HepG2 (cell line): ENCODE data around the gene FLOT2. TPM values are rescaled to one million over a fixed set of nuclear protein-coding genes. Genes with fewer than 3 reads are reported as not detected.

Experiments used
- CREB3 ChIP-seq: sonication (generic); formaldehyde crosslinking; IDR thresholded peaks from 2 replicates; pipeline ENCODE4 v1.5.0; 2020; ENCODE audit warnings: missing genetic modification reagents
- ESRRA ChIP-seq: sonication (generic); formaldehyde crosslinking; IDR thresholded peaks from 2 replicates; pipeline ENCODE4 v1.5.1; 2020; ENCODE audit warnings: mild to moderate bottlenecking, low read depth, missing genetic modification reagents
- HIVEP1 ChIP-seq: sonication (generic); formaldehyde crosslinking; IDR thresholded peaks from 2 replicates; pipeline ENCODE4 v1.4.0; 2020; ENCODE audit warnings: mild to moderate bottlenecking, missing genetic modification reagents
- HNF4G ChIP-seq, 2 experiments: sonication (generic) in 1 of 2; formaldehyde crosslinking in 1 of 2; IDR thresholded peaks; 2 replicates each; pipeline versions ENCODE4 v1.4.0 to v1.6.1; 2011 to 2020; ENCODE audit warnings: borderline replicate concordance in 2 of 2, low read depth in 2 of 2, mild to moderate bottlenecking in 2 of 2, low read length in 1 of 2, missing genetic modification reagents in 1 of 2, moderate library complexity in 1 of 2
- IKZF1 ChIP-seq: fragments of 450-650 bp; IDR thresholded peaks from 2 replicates; pipeline ENCODE4 v1.7.1; 2016
- NONO ChIP-seq, 2 experiments: fragments of 450-650 bp in 1 of 2; sonication (generic) in 1 of 2; formaldehyde crosslinking in 1 of 2; IDR thresholded peaks in 1 of 2; conservative IDR thresholded peaks in 1 of 2; 2 replicates each; pipeline versions ENCODE4 v1.6.1 to v1.8.0; 2017 to 2022; ENCODE audit warnings: mild to moderate bottlenecking in 1 of 2, missing genetic modification reagents in 1 of 2, moderate library complexity in 1 of 2
- PHF21A ChIP-seq: sonication (generic); formaldehyde crosslinking; IDR thresholded peaks from 2 replicates; pipeline ENCODE4 v1.5.0; 2020; ENCODE audit warnings: mild to moderate bottlenecking, missing genetic modification reagents
- SALL1 ChIP-seq: sonication (generic); formaldehyde crosslinking; IDR thresholded peaks from 2 replicates; pipeline ENCODE4 v1.8.0; 2022; ENCODE audit warnings: mild to moderate bottlenecking, missing genetic modification reagents
- TOE1 ChIP-seq: sonication (generic); formaldehyde crosslinking; IDR thresholded peaks from 2 replicates; pipeline ENCODE4 v1.4.0; 2020; ENCODE audit warnings: mild to moderate bottlenecking, missing genetic modification reagents
- TSC22D2 ChIP-seq: sonication (generic); formaldehyde crosslinking; IDR thresholded peaks from 2 replicates; pipeline ENCODE4 v1.5.1; 2020; ENCODE audit warnings: missing genetic modification reagents, mild to moderate bottlenecking, borderline replicate concordance
- YY1 ChIP-seq: IDR thresholded peaks from 2 replicates; pipeline ENCODE4 v1.6.1; 2011; ENCODE audit warnings: low read length, low read depth, moderate library complexity, mild to moderate bottlenecking; ENCODE audit not compliant: insufficient read depth, insufficient replicate concordance
- ZFX ChIP-seq: sonication (generic); formaldehyde crosslinking; IDR thresholded peaks from 2 replicates; pipeline ENCODE4 v1.4.0; 2020; ENCODE audit warnings: mild to moderate bottlenecking, low read depth, missing genetic modification reagents, moderate library complexity
- ZNF687 ChIP-seq: sonication (generic); formaldehyde crosslinking; IDR thresholded peaks from 2 replicates; pipeline ENCODE4 v1.5.1; 2020; ENCODE audit warnings: mild to moderate bottlenecking, missing genetic modification reagents, moderate library complexity
- polyA plus RNA-seq, 8 experiments: library from polyadenylated mRNA; depleted of rRNA in 3 of 8; stranded (reverse) in 7 of 8; unstranded in 1 of 8; fragments of >200 nt; fragmentation: Illumina TruSeq in 4 of 8; extraction: Trizol in 4 of 8; gene quantifications; 2 replicates each; pipeline versions ENCODE4 v1.2.1 to v1.2.3, GENCODE V29; 2011 to 2016; ENCODE audit warnings: low read depth in 4 of 8, missing spikeins in 1 of 8, mixed read lengths in 1 of 8; ENCODE audit not compliant: insufficient read depth in 1 of 8
- total RNA-seq, 5 experiments: library from RNA; depleted of rRNA; stranded (reverse); fragments of >200 nt; fragmentation: Illumina TruSeq; extraction: Trizol; gene quantifications; 2 replicates each; pipeline ENCODE4 v1.2.3, GENCODE V29; 2016; ENCODE audit warnings: low read depth in 1 of 5
- TF ChIP-seq, protein P1 (sequence below): IDR thresholded peaks from 2 replicates; pipeline ENCODE4 v1.6.1; 2018; ENCODE audit warnings: missing genetic modification reagents, mild to moderate bottlenecking, missing compliant biosample characterization
- TF ChIP-seq, protein P2 (sequence below): fragments of 450-650 bp; IDR thresholded peaks from 2 replicates; pipeline ENCODE4 v1.6.1; 2017

The FLOT2 gene
- total and polyA plus RNA-seq, 2 of the 13 experiments (the other 11 are each of a cell fraction or from before 2014, with no cell fraction given), result 54.3 to 54.5 TPM

DNA sequence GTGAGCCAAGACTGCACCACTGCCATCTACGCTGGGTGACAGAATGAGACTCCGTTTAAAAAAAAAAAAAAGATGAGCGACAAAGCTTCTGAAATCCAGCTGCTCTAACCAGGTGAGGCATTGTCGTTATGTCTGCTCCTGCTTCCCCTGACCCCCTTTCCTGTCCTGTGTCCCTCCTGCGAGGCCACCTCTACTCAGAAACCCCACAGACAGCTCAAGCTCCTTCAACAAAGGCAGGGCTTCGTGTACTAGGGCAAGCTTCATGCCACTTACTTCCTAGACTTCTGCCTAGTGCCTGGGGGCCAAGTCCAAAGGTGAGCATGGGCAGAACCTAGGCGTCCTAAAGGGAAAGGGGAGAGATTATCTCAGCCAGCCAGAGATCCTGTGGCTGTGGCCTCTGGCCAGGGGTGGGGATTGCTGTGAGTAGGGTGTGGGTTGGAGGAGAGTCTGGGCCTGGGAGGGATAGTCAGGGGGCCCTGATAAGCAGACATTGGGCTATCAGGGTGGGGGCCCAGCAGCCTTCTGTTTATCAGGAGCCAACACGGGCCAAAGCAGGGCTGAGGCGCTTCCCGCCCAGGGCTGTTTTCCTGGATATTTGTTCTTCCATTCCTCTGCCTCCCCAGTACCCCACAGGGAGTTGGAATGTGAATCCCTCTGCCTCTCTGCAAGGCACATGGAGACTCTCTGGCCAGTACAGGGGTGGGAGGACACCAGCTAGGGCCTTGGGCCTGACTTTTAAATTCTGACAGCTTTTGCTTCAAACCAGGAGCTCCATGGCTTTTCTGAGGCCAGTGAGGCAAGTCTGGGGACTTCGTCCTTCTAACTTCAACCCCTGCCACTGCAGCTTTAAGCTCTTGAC lies 32.3 kb downstream of the FLOT2 start (continued):
- TF ChIP-seq, protein P1, sequence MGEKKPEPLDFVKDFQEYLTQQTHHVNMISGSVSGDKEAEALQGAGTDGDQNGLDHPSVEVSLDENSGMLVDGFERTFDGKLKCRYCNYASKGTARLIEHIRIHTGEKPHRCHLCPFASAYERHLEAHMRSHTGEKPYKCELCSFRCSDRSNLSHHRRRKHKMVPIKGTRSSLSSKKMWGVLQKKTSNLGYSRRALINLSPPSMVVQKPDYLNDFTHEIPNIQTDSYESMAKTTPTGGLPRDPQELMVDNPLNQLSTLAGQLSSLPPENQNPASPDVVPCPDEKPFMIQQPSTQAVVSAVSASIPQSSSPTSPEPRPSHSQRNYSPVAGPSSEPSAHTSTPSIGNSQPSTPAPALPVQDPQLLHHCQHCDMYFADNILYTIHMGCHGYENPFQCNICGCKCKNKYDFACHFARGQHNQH, result no peak
- TF ChIP-seq CREB3 (CRISPR knock-in tag), result no peak
- no peak for TF ChIP-seq NONO (IDR thresholded peaks at IDR 0.05)
- TF ChIP-seq NONO (CRISPR knock-in tag; conservative IDR thresholded peaks at IDR 0.05), result 0 out of 2 replicates have a peak, but pooled peaks have one; percentile 24
- no peak for TF ChIP-seq TOE1
- no peak for TF ChIP-seq TSC22D2 (CRISPR knock-in tag)
- TF ChIP-seq, protein P2, sequence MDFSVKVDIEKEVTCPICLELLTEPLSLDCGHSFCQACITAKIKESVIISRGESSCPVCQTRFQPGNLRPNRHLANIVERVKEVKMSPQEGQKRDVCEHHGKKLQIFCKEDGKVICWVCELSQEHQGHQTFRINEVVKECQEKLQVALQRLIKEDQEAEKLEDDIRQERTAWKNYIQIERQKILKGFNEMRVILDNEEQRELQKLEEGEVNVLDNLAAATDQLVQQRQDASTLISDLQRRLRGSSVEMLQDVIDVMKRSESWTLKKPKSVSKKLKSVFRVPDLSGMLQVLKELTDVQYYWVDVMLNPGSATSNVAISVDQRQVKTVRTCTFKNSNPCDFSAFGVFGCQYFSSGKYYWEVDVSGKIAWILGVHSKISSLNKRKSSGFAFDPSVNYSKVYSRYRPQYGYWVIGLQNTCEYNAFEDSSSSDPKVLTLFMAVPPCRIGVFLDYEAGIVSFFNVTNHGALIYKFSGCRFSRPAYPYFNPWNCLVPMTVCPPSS, result no peak
- no peak for TF ChIP-seq HIVEP1
- peak; percentile 17; the same call in 1 of the 2 replicates for TF ChIP-seq PHF21A
- peak; percentile 60 for TF ChIP-seq ZNF687
- no peak for TF ChIP-seq ESRRA (CRISPR knock-in tag)
- peak; percentile 63 for TF ChIP-seq HNF4G (IDR thresholded peaks at IDR 0.05; ENCODE audit: borderline replicate concordance, low read depth, low read length)
- no peak for TF ChIP-seq HNF4G (CRISPR knock-in tag; IDR thresholded peaks at IDR 0.05; ENCODE audit: borderline replicate concordance, low read depth)
- no peak for TF ChIP-seq IKZF1
- peak; percentile 19; the same call in 1 of the 2 replicates for TF ChIP-seq ZFX (CRISPR knock-in tag)
- TF ChIP-seq YY1, result no peak
- 0 out of 2 replicates have a peak, but pooled peaks have one; percentile 24 for TF ChIP-seq SALL1 (CRISPR knock-in tag)
